Thoracic aorta (tissue), 2 donors: ENCODE results near the gene MPHOSPH8. TPM values are rescaled to one million over a fixed set of nuclear protein-coding genes. Genes with fewer than 3 reads are reported as not detected.

Experiments used
- ATAC-seq: fragments of 150-250 bp; one replicate; pipeline ENCODE4 v1.8.0; 2017; ENCODE audit warnings: low read depth; ENCODE audit not compliant: insufficient number of reproducible peaks, low FRiP score
- DNase-seq: peaks from one replicate; pipeline ENCODE4 v3.0.0-alpha.2; 2020; ENCODE audit warnings: low spot score
- H3K27ac ChIP-seq, 2 donors: fragments of 200-600 bp; sonication (generic); 1 replicate in 1 of 2; 2 replicates in 1 of 2; pipeline ENCODE4 v1.5.1; 2016; ENCODE audit warnings: mild to moderate bottlenecking in 2 of 2, moderate library complexity in 2 of 2
- H3K27me3 ChIP-seq: fragments of 200-600 bp; sonication (generic); replicated peaks from 2 replicates; pipeline ENCODE4 v1.6.0; 2016; ENCODE audit warnings: mild to moderate bottlenecking; ENCODE audit not compliant: insufficient read depth
- H3K36me3 ChIP-seq: fragments of 200-600 bp; sonication (generic); one replicate; pipeline ENCODE4 v1.5.1; 2016
- H3K4me1 ChIP-seq, 2 donors: fragments of 200-600 bp; sonication (generic); 1 replicate in 1 of 2; 2 replicates in 1 of 2; pipeline versions ENCODE4 v1.5.1 to v1.6.0; 2016; ENCODE audit warnings: low read depth in 2 of 2, mild to moderate bottlenecking in 1 of 2; ENCODE audit not compliant: control insufficient read depth in 1 of 2
- H3K4me3 ChIP-seq: fragments of 200-600 bp; sonication (generic); 2 replicates; pipeline ENCODE4 v1.5.1; 2016; ENCODE audit warnings: mild to moderate bottlenecking
- H3K9me3 ChIP-seq: fragments of 200-600 bp; sonication (generic); 2 replicates; pipeline ENCODE4 v1.5.1; 2016
- CTCF ChIP-seq: fragments of 200-600 bp; sonication (generic); IDR thresholded peaks from one replicate; pipeline ENCODE4 v1.5.1; 2019; ENCODE audit warnings: antibody characterized with exemption
- total RNA-seq, 2 donors: library from RNA; depleted of rRNA; stranded (reverse); fragments of >200 nt; gene quantifications; one replicate each; pipeline versions ENCODE4 v1.1.0 to v1.2.3, GENCODE V29; 2016

Gene MPHOSPH8
- total RNA-seq, 2 donors from 2014 or later: 24.8 to 56.3 TPM

- Histone ChIP-seq H3K27ac (no peak overlapping the region), H3K36me3 (no peaks in the 10 kb centered on the region), H3K4me1 (no peaks in the 10 kb centered on the region), H3K4me3 (no peak overlapping the region), H3K9me3 (no peaks in the 10 kb centered on the region), H3K27me3 (no peaks in the 10 kb centered on the region)
- no peak for ATAC-seq
- no peak for DNase-seq
- no peak for TF ChIP-seq CTCF
Measured at GRCh38 chr13:19591864-19592263, 41.6 kb upstream of the MPHOSPH8 start.

- ATAC-seq: no peak
- no peak for TF ChIP-seq CTCF
- no peak for DNase-seq
Measured at GRCh38 chr13:19592657-19593180, 40.7 kb upstream of the MPHOSPH8 start.

GRCh38 chr13:19596086-19596485 is 37.4 kb upstream of the MPHOSPH8 start:
- no peaks in the 10 kb centered on the region for H3K4me1 ChIP-seq
- H3K27me3 ChIP-seq: no peaks in the 10 kb centered on the region
- TF ChIP-seq CTCF: no peak
- no peaks in the 10 kb centered on the region for H3K9me3 ChIP-seq
- DNase-seq: no peak
- ATAC-seq: no peak
- no peak overlapping the region for H3K4me3 ChIP-seq
- H3K27ac ChIP-seq: no peak overlapping the region
- H3K36me3 ChIP-seq: no peaks in the 10 kb centered on the region

More at GRCh38 chr13:19592657-19593180, 40.7 kb upstream of the MPHOSPH8 start:
- no peaks in the 10 kb centered on the region for H3K27me3 ChIP-seq
- no peak overlapping the region for H3K4me3 ChIP-seq
- no peaks in the 10 kb centered on the region for H3K36me3 ChIP-seq
- no peaks in the 10 kb centered on the region for H3K9me3 ChIP-seq
- no peaks in the 10 kb centered on the region for H3K4me1 ChIP-seq
- no peak overlapping the region for H3K27ac ChIP-seq

- Histone ChIP-seq H3K27ac (no peak overlapping the region), H3K36me3 (no peaks in the 10 kb centered on the region), H3K4me1 (no peaks in the 10 kb centered on the region), H3K9me3 (no peaks in the 10 kb centered on the region), H3K4me3 (no peak overlapping the region), H3K27me3 (no peaks in the 10 kb centered on the region)
- no peak for DNase-seq
- TF ChIP-seq CTCF: no peak
- no peak for ATAC-seq
Measured at GRCh38 chr13:19596960-19597361, 36.5 kb upstream of the MPHOSPH8 start.

- no peak for TF ChIP-seq CTCF
- Histone ChIP-seq H3K27me3 (no peaks in the 10 kb centered on the region), H3K9me3 (no peaks in the 10 kb centered on the region), H3K4me3 (no peak overlapping the region), H3K36me3 (no peaks in the 10 kb centered on the region), H3K27ac (no peak overlapping the region), H3K4me1 (no peaks in the 10 kb centered on the region)
- no peak for DNase-seq
- no peak for ATAC-seq
Measured at GRCh38 chr13:19597523-19597922, 35.9 kb upstream of the MPHOSPH8 start.
